Transverse colon (tissue), 4 donors: ENCODE results near the gene STX8. TPM values are rescaled to one million over a fixed set of nuclear protein-coding genes. Genes with fewer than 3 reads are reported as not detected.
"Not testable (repeated sequence)": the region's sequence is repeated elsewhere in the genome, so short reads cannot be mapped to it uniquely, and the experiment has no call there.

Source experiments
- DNase-seq: peaks from one replicate; pipeline ENCODE4 v3.0.0-alpha.2; 2019
- H3K27ac ChIP-seq, 4 donors: fragments of 200-600 bp; sonication (generic); 2 replicates each; pipeline ENCODE4 v1.5.1; 2016 to 2018; ENCODE audit warnings: inconsistent platforms in 4 of 4
- H3K27me3 ChIP-seq: fragments of 200-600 bp; sonication (generic); 2 replicates; pipeline ENCODE4 v1.5.1; 2017; ENCODE audit warnings: inconsistent platforms
- H3K36me3 ChIP-seq, 4 donors: fragments of 200-600 bp; sonication (generic); 2 replicates each; pipeline ENCODE4 v1.5.1; 2017 to 2019; ENCODE audit warnings: inconsistent platforms in 4 of 4
- H3K4me1 ChIP-seq, 4 donors: fragments of 200-600 bp; sonication (generic); 2 replicates each; pipeline ENCODE4 v1.5.1; 2017 to 2020; ENCODE audit warnings: inconsistent platforms in 4 of 4
- H3K4me3 ChIP-seq, 4 donors: fragments of 200-600 bp; sonication (generic); 1 replicate in 1 of 4; 2 replicates in 3 of 4; pipeline versions ENCODE4 v1.5.1 to v1.6.1; 2017 to 2019; ENCODE audit warnings: inconsistent platforms in 4 of 4
- H3K9me3 ChIP-seq, 2 donors: fragments of 200-600 bp; sonication (generic); 2 replicates each; pipeline ENCODE4 v1.5.1; 2017 to 2019; ENCODE audit warnings: inconsistent platforms in 2 of 2
- EP300 ChIP-seq: sonication (generic); formaldehyde crosslinking; IDR thresholded peaks from one replicate; pipeline ENCODE4 v1.6.1; 2017; ENCODE audit warnings: antibody characterized with exemption, low read depth
- POLR2A ChIP-seq: fragments of 450-650 bp; IDR thresholded peaks from one replicate; pipeline ENCODE4 v1.6.1; 2016; ENCODE audit warnings: antibody characterized with exemption, mild to moderate bottlenecking, moderate library complexity
- POLR2AphosphoS5 ChIP-seq, 3 donors: sonication (generic); formaldehyde crosslinking; IDR thresholded peaks; one replicate each; pipeline ENCODE4 v1.6.1; 2016; ENCODE audit warnings: antibody characterized with exemption in 3 of 3
- WGBS, 2 donors: methylation state at CpG; one replicate each; pipeline ENCODE4 v1.1.5; 2018; ENCODE audit warnings: low coverage in 1 of 2; 5-methylcytosine and 5-hydroxymethylcytosine counted together
- in situ Hi-C, 4 donors: fragments of 200-750 bp; cut with MboI; loops; one replicate each; pipeline versions ENCODE4 v1.15.0 to v1.15.1; 2017; ENCODE audit warnings: low sequenced_read_pairs in 3 of 4, low pct_ligation_motif_present in 1 of 4, low pct_unique_long_range_greater_than_20kb in 1 of 4
- intact Hi-C: fragments of 100-400 bp; cut with DNase I; formaldehyde crosslinking; loops from one replicate; pipeline ENCODE4 v1.15.1; 2023; ENCODE audit warnings: low total_unique reads
- total RNA-seq, 4 donors: library from RNA; depleted of rRNA; stranded (reverse); fragments of >200 nt; gene quantifications; one replicate each; pipeline ENCODE4 v1.1.0, GENCODE V29; 2016
- TF ChIP-seq, protein P1 (sequence below), 5 experiments: fragments of 200-600 bp in 3 of 5; fragments of 450-650 bp in 2 of 5; sonication (generic) in 3 of 5; IDR thresholded peaks; 1 replicate in 2 of 5; 2 replicates in 3 of 5; pipeline ENCODE4 v1.5.1; 2016 to 2017; ENCODE audit warnings: antibody characterized with exemption in 5 of 5, inconsistent platforms in 3 of 5, mild to moderate bottlenecking in 2 of 5, moderate library complexity in 1 of 5

Gene STX8
- total RNA-seq, 4 donors from 2014 or later: 18.0 to 53.8 (median 38.3) TPM

DNA sequence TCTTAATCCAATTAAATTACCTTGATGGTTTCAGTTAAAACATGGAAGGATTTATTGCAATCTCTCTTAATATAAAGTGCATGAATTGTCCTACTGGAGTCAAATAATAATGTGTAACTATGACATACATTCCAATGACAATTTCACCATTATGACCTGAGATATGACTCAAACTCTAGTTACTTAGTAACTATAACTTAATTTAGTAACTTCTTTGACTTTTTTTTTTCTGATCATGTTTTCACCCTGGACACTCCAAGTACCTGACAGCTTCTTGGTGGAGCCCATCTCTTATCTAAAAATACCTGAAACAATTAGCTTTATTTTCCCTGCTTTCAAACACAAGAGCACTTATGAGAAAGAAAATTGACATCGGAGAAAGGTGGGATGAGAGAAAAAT, 123.7 kb downstream of the STX8 start:
- peaks cover 0 to 12% (median 4%) of the 10 kb centered on the region in 4 donors for H3K4me1 ChIP-seq
- in situ Hi-C loops (no loop called here), intact Hi-C loops (no loop called here)
- 98 to 100% methylated on average over 1 of the region's 1 CpG for WGBS, 2 donors
- no peaks in the 10 kb centered on the region for H3K36me3 ChIP-seq
- no peak overlapping the region for H3K4me3 ChIP-seq
- TF ChIP-seq, protein P1, sequence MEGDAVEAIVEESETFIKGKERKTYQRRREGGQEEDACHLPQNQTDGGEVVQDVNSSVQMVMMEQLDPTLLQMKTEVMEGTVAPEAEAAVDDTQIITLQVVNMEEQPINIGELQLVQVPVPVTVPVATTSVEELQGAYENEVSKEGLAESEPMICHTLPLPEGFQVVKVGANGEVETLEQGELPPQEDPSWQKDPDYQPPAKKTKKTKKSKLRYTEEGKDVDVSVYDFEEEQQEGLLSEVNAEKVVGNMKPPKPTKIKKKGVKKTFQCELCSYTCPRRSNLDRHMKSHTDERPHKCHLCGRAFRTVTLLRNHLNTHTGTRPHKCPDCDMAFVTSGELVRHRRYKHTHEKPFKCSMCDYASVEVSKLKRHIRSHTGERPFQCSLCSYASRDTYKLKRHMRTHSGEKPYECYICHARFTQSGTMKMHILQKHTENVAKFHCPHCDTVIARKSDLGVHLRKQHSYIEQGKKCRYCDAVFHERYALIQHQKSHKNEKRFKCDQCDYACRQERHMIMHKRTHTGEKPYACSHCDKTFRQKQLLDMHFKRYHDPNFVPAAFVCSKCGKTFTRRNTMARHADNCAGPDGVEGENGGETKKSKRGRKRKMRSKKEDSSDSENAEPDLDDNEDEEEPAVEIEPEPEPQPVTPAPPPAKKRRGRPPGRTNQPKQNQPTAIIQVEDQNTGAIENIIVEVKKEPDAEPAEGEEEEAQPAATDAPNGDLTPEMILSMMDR (IDR thresholded peaks at IDR 0.05): no peak
- TF ChIP-seq EP300 (no peak), POLR2A (no peak), POLR2AphosphoS5 (IDR thresholded peaks at IDR 0.05) (no peak)
- no peaks in the 10 kb centered on the region for H3K27me3 ChIP-seq
- no peaks in the 10 kb centered on the region for H3K9me3 ChIP-seq
- no peak overlapping the region for H3K27ac ChIP-seq
- no peak for DNase-seq

DNA sequence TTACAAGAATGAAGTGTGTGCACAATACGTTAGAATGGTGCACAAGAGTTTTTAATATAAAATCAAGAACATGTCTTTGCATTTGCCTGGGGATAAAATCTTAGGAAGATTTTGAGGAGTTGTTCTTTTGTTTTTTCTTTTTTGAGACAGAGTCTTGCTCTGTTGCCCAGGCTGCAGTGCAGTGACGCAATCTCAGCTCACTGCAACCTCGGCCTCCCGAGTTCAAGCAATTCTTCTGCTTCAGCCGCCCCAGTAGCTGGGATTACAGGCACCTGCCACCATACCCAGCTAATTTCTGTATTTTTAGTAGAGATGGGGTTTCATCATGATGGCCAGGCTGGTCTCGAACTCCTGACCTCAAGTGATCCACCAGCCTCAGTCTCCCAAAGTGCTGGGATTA, 128.3 kb downstream of the STX8 start:
- H3K4me3 ChIP-seq, H3K9me3 ChIP-seq, H3K36me3 ChIP-seq, DNase-seq, H3K27ac ChIP-seq, intact Hi-C loops, in situ Hi-C loops, H3K27me3 ChIP-seq, H3K4me1 ChIP-seq: not testable (repeated sequence)
- 89 to 96% methylated on average over 1 to 6 of the region's 6 CpGs for WGBS, 2 donors

DNA sequence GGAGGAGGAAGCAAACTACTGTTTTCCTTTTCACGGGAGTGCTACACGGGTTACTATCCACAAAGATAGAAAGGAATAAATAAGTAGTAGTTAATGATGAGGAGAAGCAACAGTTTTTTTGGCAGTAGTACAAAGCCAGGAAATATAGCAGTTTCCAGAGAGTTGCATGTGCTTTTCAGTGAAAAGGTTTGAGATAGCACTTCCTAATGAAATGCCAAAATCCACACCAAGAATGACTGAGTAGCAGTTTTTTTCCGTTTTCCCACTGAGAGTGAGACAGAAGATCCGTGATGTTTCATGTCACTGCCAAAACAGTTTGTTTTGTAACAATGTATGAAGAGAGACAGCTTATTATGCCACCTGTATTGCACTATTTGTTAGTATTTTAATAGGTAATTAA, 129.1 kb downstream of the STX8 start:
- intact Hi-C loops (no loop called here), in situ Hi-C loops (no loop called here)
- Histone ChIP-seq H3K4me3 (no peak overlapping the region), H3K27me3 (no peaks in the 10 kb centered on the region), H3K36me3 (no peaks in the 10 kb centered on the region), H3K9me3 (no peaks in the 10 kb centered on the region), H3K27ac (no peak overlapping the region), H3K4me1 (no peaks in the 10 kb centered on the region)
- 90% methylated on average over 4 of the region's 4 CpGs for WGBS, 2 donors
- no peak for DNase-seq
- TF ChIP-seq POLR2A (no peak), EP300 (no peak), POLR2AphosphoS5 (IDR thresholded peaks at IDR 0.05) (no peak)
- TF ChIP-seq, protein P1 (IDR thresholded peaks at IDR 0.05): no peak

DNA sequence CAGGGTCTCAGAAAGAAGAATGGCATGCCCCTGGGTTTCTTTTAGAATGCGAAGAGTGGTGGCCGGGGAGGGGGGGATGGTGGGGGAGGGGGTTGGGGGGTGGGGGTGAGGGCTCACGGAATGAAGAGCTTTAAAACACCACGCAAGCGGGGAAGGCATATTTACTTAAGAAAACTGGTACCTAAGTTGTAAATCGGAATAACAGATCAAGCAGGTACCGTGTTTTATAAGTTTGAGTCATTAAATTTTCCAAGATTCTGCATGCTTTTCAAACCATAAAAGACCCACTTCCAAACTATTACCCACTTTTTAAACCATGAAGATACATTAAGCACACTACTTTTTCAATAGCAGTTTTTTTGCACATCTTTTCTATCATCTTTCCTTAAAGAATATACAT, 130.2 kb downstream of the STX8 start:
- H3K9me3 ChIP-seq: no peaks in the 10 kb centered on the region
- H3K27ac ChIP-seq: no peak overlapping the region
- H3K4me3 ChIP-seq: no peak overlapping the region
- TF ChIP-seq POLR2AphosphoS5 (IDR thresholded peaks at IDR 0.05): no peak
- TF ChIP-seq POLR2A: no peak
- TF ChIP-seq EP300: no peak
- TF ChIP-seq, protein P1 (IDR thresholded peaks at IDR 0.05): no peak
- DNase-seq: no peak
- H3K4me1 ChIP-seq: no peaks in the 10 kb centered on the region
- intact Hi-C loops (no loop called here), in situ Hi-C loops (no loop called here)
- no peaks in the 10 kb centered on the region for H3K36me3 ChIP-seq
- WGBS, 2 donors: 70 to 81% methylated on average over 2 to 7 of the region's 7 CpGs
- no peaks in the 10 kb centered on the region for H3K27me3 ChIP-seq

- intact Hi-C loops (no loop called here), in situ Hi-C loops (no loop called here)
- TF ChIP-seq POLR2AphosphoS5 (IDR thresholded peaks at IDR 0.05) (no peak), POLR2A (no peak)
- no peak overlapping the region for H3K4me3 ChIP-seq
- H3K4me1 ChIP-seq: no peaks in the 10 kb centered on the region
- H3K27me3 ChIP-seq: no peaks in the 10 kb centered on the region
- H3K9me3 ChIP-seq: no peaks in the 10 kb centered on the region
- no peak overlapping the region for H3K27ac ChIP-seq
- no peak for DNase-seq
- 70 to 86% methylated on average over 4 to 5 of the region's 5 CpGs for WGBS, 2 donors
- no peaks in the 10 kb centered on the region for H3K36me3 ChIP-seq
These were observed 130.9 kb downstream of the STX8 start for GRCh38 chr17:9444687-9445086.
